Endothelial cell of umbilical vein (primary cell): ENCODE data around the gene MT1F. TPM values are rescaled to one million over a fixed set of nuclear protein-coding genes. Genes with fewer than 3 reads are reported as not detected.
A peak's percentile ranks its signal among the peaks of the same experiment; 100 is the strongest.

Experiments used
- BruUV-seq: library from RNA; stranded (reverse); fragments of 400-500 nt; replicated peaks from 2 replicates; lab custom pipeline; 2021; lab: Mats Ljungman, UMichigan
- CTCF ChIA-PET: fragments of 300-600, 350-600 bp; sonication (Branson Sonifier 250); formaldehyde crosslinking; loops from one replicate; lab custom pipeline; 2021; ENCODE audit warnings: antibody characterized with exemption, inconsistent platforms; lab: Charles Lee
- POLR2A ChIA-PET: fragments of 300-600, 350-600 bp; sonication (Branson Sonifier 250); formaldehyde crosslinking; loops from one replicate; lab custom pipeline; 2021; ENCODE audit warnings: antibody characterized with exemption, inconsistent platforms; lab: Charles Lee
- DNase-seq: peaks from one replicate; pipeline ENCODE4 v3.0.0-alpha.2; 2011; ENCODE audit warnings: low read depth, low spot score
- FAIRE-seq: peaks from 2 replicates; lab custom pipeline; 2011; peaks lifted over from hg19 to GRCh38; lab: Jason Lieb, UNC
- H2AFZ ChIP-seq: 2 replicates; pipeline ENCODE4 v1.6.0; 2012; ENCODE audit warnings: low read depth, low read length, control low read depth, inconsistent platforms
- H3K27ac ChIP-seq: 2 replicates; pipeline ENCODE4 v1.5.1; 2011; ENCODE audit warnings: low read depth, mild to moderate bottlenecking, control low read depth, low read length, moderate library complexity; ENCODE audit not compliant: insufficient read depth
- H3K27me3 ChIP-seq, 2 experiments: 2 replicates each; pipeline versions ENCODE4 v1.6.0 to v1.6.1; 2011; ENCODE audit warnings: low read length in 2 of 2, mixed read lengths in 1 of 2; ENCODE audit not compliant: control insufficient read depth in 2 of 2, insufficient read depth in 2 of 2
- H3K36me3 ChIP-seq, 2 experiments: 2 replicates in 1 of 2; 3 replicates in 1 of 2; pipeline ENCODE4 v1.5.1; 2011; ENCODE audit warnings: low read length in 2 of 2, mild to moderate bottlenecking in 1 of 2, moderate library complexity in 1 of 2; ENCODE audit not compliant: control insufficient read depth in 2 of 2, insufficient read depth in 2 of 2; ENCODE audit errors: extremely low read depth in 1 of 2
- H3K4me1 ChIP-seq: 3 replicates; pipeline ENCODE4 v1.5.1; 2011; ENCODE audit warnings: mild to moderate bottlenecking, low read length; ENCODE audit not compliant: control insufficient read depth, insufficient read depth; ENCODE audit errors: extremely low read depth
- H3K4me2 ChIP-seq: 2 replicates; pipeline ENCODE4 v1.6.1; 2011; ENCODE audit warnings: low read length, control low read depth, mixed read lengths; ENCODE audit not compliant: insufficient read depth
- H3K4me3 ChIP-seq, 3 experiments: fragments of 200-600 bp in 1 of 3; sonication (generic), shearing (Covaris generic) in 1 of 3; replicated peaks in 1 of 3; 2 replicates each; pipeline ENCODE4 v1.5.1; 2011 to 2016; ENCODE audit warnings: control low read depth in 3 of 3, low read length in 3 of 3, mild to moderate bottlenecking in 2 of 3, inconsistent platforms in 1 of 3, low read depth in 1 of 3, moderate library complexity in 1 of 3; ENCODE audit not compliant: insufficient read depth in 1 of 3
- H3K79me2 ChIP-seq: 2 replicates; pipeline ENCODE4 v1.6.0; 2012; ENCODE audit warnings: low read length, inconsistent platforms; ENCODE audit not compliant: control insufficient read depth, insufficient read depth
- H3K9ac ChIP-seq: replicated peaks from 2 replicates; pipeline ENCODE3; 2011; ENCODE audit warnings: low read length, control low read depth; ENCODE audit not compliant: insufficient read depth; ENCODE audit errors: extremely low read depth
- H3K9me1 ChIP-seq: replicated peaks from 3 replicates; pipeline ENCODE4 v1.6.0; 2011; ENCODE audit warnings: mild to moderate bottlenecking, low read length; ENCODE audit not compliant: control insufficient read depth, insufficient read depth; ENCODE audit errors: extremely low read depth
- H3K9me3 ChIP-seq: replicated peaks from 2 replicates; pipeline ENCODE4 v1.5.1; 2012; ENCODE audit warnings: low read length, inconsistent platforms; ENCODE audit not compliant: control insufficient read depth, insufficient read depth
- H4K20me1 ChIP-seq: replicated peaks from 2 replicates; pipeline ENCODE3; 2011; ENCODE audit warnings: mild to moderate bottlenecking, low read length; ENCODE audit not compliant: control insufficient read depth, insufficient read depth; ENCODE audit errors: extremely low read depth
- EZH2 ChIP-seq: IDR thresholded peaks from 2 replicates; pipeline ENCODE4 v1.6.1; 2012; ENCODE audit warnings: borderline replicate concordance, low read depth, mild to moderate bottlenecking, moderate library complexity, low read length, inconsistent platforms; ENCODE audit not compliant: severe bottlenecking
- FOS ChIP-seq: IDR thresholded peaks from 2 replicates; pipeline ENCODE4 v1.6.1; 2011; ENCODE audit warnings: mild to moderate bottlenecking, low read length, moderate library complexity, borderline replicate concordance; ENCODE audit not compliant: insufficient read depth
- GATA2 ChIP-seq: IDR thresholded peaks from 2 replicates; pipeline ENCODE4 v1.7.0; 2011; ENCODE audit warnings: low read depth, mild to moderate bottlenecking, moderate library complexity, mixed read lengths, low read length; ENCODE audit not compliant: insufficient read length, insufficient read depth
- JUN ChIP-seq: IDR thresholded peaks from 2 replicates; pipeline ENCODE4 v1.6.1; 2011; ENCODE audit warnings: borderline replicate concordance, low read depth; ENCODE audit not compliant: insufficient read length, insufficient read depth
- MAX ChIP-seq: IDR thresholded peaks from 2 replicates; pipeline ENCODE4 v1.6.1; 2011; ENCODE audit not compliant: insufficient read depth, insufficient read length
- MYC ChIP-seq: IDR thresholded peaks from one replicate; pipeline ENCODE4 v1.6.1; 2011; ENCODE audit warnings: mild to moderate bottlenecking, low read depth, low read length
- POLR2A ChIP-seq: IDR thresholded peaks from 2 replicates; pipeline ENCODE4 v1.6.1; 2012; ENCODE audit warnings: low read depth, mild to moderate bottlenecking, control low read depth, low read length
- POLR2AphosphoS5 ChIP-seq: IDR thresholded peaks from 2 replicates; pipeline ENCODE4 v1.6.1; 2012; ENCODE audit warnings: low read depth, mild to moderate bottlenecking, control low read depth, low read length, moderate library complexity; ENCODE audit not compliant: insufficient read depth
- dilution Hi-C: fragments of 300-500 bp; cut with MboI; formaldehyde crosslinking; loops from one replicate; pipeline ENCODE4 v1.15.0; 2019; ENCODE audit warnings: low sequenced_read_pairs; ENCODE audit not compliant: extremely low pct_ligation_motif_present
- intact Hi-C: fragments of 100-400 bp; cut with micrococcal nuclease; formaldehyde crosslinking; loops from one replicate; pipeline ENCODE4 v1.10.0; 2022
- polyA plus RNA-seq, 4 experiments: library from polyadenylated mRNA; depleted of rRNA in 3 of 4; stranded (reverse) in 3 of 4; unstranded in 1 of 4; fragments of >200 nt; gene quantifications; 2 replicates each; pipeline versions ENCODE4 v1.2.1 to v1.2.3, GENCODE V29; 2011 to 2012; ENCODE audit warnings: missing spikeins in 1 of 4
- total RNA-seq: library from RNA; stranded (reverse); gene quantifications from 2 replicates; pipeline ENCODE4 v1.2.3, GENCODE V29; 2021
- TF ChIP-seq, protein P1 (sequence below), 2 donors: IDR thresholded peaks; 1 replicate in 1 of 2; 2 replicates in 1 of 2; pipeline ENCODE4 v1.5.1; 2011; ENCODE audit warnings: low read length in 2 of 2, mild to moderate bottlenecking in 2 of 2, moderate library complexity in 2 of 2, control low read depth in 1 of 2, inconsistent platforms in 1 of 2, low read depth in 1 of 2; ENCODE audit not compliant: insufficient read depth in 1 of 2; ENCODE audit errors: extremely low read depth in 1 of 2

The MT1F gene
- total and polyA plus RNA-seq, 2 donors (not counting 3 experiments of a cell fraction or from before 2014, with no cell fraction given) = 2.2 to 2.6 TPM

DNA sequence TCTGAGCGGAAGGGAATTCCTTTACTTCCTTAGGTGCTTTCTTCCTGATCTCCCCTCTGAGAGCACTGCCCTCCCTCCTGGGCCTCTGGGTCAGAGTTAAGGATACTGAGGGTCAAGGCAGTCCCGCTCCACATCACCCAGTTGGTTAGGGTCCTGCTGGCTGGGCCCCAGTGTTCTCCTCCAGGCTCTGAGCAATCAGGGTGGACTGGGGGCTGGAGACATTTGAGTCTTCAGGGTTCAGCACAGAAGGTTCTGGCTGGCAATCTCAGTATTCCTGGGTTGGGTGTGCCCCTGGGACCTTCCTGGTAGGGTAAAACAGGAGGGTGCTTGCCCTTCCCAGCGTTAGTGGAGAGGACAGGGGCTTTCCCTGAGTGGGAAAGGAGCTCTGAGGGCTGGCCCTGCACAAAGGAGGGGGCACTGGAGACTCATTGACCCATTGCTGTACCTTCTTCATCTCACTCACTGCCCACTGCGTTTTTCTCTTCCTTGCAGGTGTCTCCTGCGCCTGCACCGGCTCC, 24.9 kb upstream of the MT1F start:
- ChIA-PET POLR2A (interaction anchor here (1.0 kb wide), 1 partner anchor 11 kb away, joined by 3 read pairs; no protein-coding TSS in a partner anchor), CTCF (interaction anchor here (1.0 to 2.1 kb wide), 2 partner anchors 29 to 41 kb away, joined by 3 to 6 read pairs; no protein-coding TSS in a partner anchor)
- FAIRE-seq (no peak), DNase-seq (no peak)
- Histone ChIP-seq H3K36me3 (no peaks in the 10 kb centered on the region), H4K20me1 (no peaks in the 10 kb centered on the region), H2AFZ (peak overlapping the region; percentile 61), H3K79me2 (no peaks in the 10 kb centered on the region), H3K9me1 (no peaks in the 10 kb centered on the region), H3K9ac (peak overlapping the region; percentile 2), H3K4me1 (peaks cover 16% of the 10 kb centered on the region), H3K4me3 (peak overlapping the region in 2 of 3 experiments; percentile 25 to 42), H3K27me3 (peaks cover 34 to 38% of the 10 kb centered on the region in 2 experiments), H3K9me3 (no peaks in the 10 kb centered on the region), H3K27ac (no peak overlapping the region), H3K4me2 (peak overlapping the region; percentile 83)
- dilution Hi-C loops = no loop called here
- BruUV-seq = no TSS peak
- TF ChIP-seq MYC = no peak
- TF ChIP-seq FOS = no peak
- TF ChIP-seq JUN = no peak
- no peak for TF ChIP-seq POLR2AphosphoS5
- no peak for TF ChIP-seq EZH2
- TF ChIP-seq MAX = no peak
- TF ChIP-seq POLR2A = no peak
- TF ChIP-seq, protein P1, sequence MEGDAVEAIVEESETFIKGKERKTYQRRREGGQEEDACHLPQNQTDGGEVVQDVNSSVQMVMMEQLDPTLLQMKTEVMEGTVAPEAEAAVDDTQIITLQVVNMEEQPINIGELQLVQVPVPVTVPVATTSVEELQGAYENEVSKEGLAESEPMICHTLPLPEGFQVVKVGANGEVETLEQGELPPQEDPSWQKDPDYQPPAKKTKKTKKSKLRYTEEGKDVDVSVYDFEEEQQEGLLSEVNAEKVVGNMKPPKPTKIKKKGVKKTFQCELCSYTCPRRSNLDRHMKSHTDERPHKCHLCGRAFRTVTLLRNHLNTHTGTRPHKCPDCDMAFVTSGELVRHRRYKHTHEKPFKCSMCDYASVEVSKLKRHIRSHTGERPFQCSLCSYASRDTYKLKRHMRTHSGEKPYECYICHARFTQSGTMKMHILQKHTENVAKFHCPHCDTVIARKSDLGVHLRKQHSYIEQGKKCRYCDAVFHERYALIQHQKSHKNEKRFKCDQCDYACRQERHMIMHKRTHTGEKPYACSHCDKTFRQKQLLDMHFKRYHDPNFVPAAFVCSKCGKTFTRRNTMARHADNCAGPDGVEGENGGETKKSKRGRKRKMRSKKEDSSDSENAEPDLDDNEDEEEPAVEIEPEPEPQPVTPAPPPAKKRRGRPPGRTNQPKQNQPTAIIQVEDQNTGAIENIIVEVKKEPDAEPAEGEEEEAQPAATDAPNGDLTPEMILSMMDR (IDR thresholded peaks at IDR 0.05; ENCODE audit: extremely low read depth in 1 of 2, insufficient read depth in 1 of 2, low read depth in 1 of 2, low read length in 2 of 2) = no peak
- TF ChIP-seq GATA2 = no peak
- intact Hi-C loops = no loop called here
